ENCODE measurements around the gene DIPK1C.

The DIPK1C gene

GRCh38 chr18:74472312-74472711 is 15.2 kb upstream of the DIPK1C start:
- H3K4me1 ChIP-seq (ENCODE audit: low read depth, poor library complexity, severe bottlenecking), result no peaks in the 10 kb centered on the region
- no peak overlapping the region for H3K9ac ChIP-seq
- no peaks in the 10 kb centered on the region for H3K36me3 ChIP-seq (ENCODE audit: insufficient read depth)
- no peak overlapping the region for H3K27ac ChIP-seq
- no peaks in the 10 kb centered on the region for H3K27me3 ChIP-seq (ENCODE audit: insufficient read depth, low read depth)
- no peak overlapping the region for H3K4me3 ChIP-seq (IDR thresholded peaks at IDR 0.05; ENCODE audit: insufficient read depth, low read depth, low read length)
- no peak overlapping the region for H2AFZ ChIP-seq (ENCODE audit: low read depth)
- no peaks in the 10 kb centered on the region for H3K79me2 ChIP-seq (ENCODE audit: insufficient read depth, low read depth)
- no peak overlapping the region for H3K4me2 ChIP-seq
- no peak for TF ChIP-seq CTCF (conservative IDR thresholded peaks at IDR 0.05; ENCODE audit: low read depth, low read length)
- no peaks in the 10 kb centered on the region for H4K20me1 ChIP-seq (ENCODE audit: insufficient read depth)

GRCh38 chr18:74468547-74469061 is 11.5 kb upstream of the DIPK1C start:
- Histone ChIP-seq H3K27me3 (ENCODE audit: insufficient read depth, low read depth) (no peaks in the 10 kb centered on the region), H3K4me2 (no peak overlapping the region), H3K36me3 (ENCODE audit: insufficient read depth) (no peaks in the 10 kb centered on the region), H3K79me2 (ENCODE audit: insufficient read depth, low read depth) (no peaks in the 10 kb centered on the region), H4K20me1 (ENCODE audit: insufficient read depth) (no peaks in the 10 kb centered on the region), H2AFZ (ENCODE audit: low read depth) (no peak overlapping the region), H3K27ac (no peak overlapping the region), H3K9ac (no peak overlapping the region), H3K4me3 (IDR thresholded peaks at IDR 0.05; ENCODE audit: insufficient read depth, low read depth, low read length) (no peak overlapping the region), H3K4me1 (ENCODE audit: low read depth, poor library complexity, severe bottlenecking) (no peaks in the 10 kb centered on the region)
- TF ChIP-seq CTCF (conservative IDR thresholded peaks at IDR 0.05; ENCODE audit: low read depth, low read length), result no peak

- no peaks in the 10 kb centered on the region for H3K4me1 ChIP-seq (ENCODE audit: low read depth, poor library complexity, severe bottlenecking)
- no peaks in the 10 kb centered on the region for H4K20me1 ChIP-seq (ENCODE audit: insufficient read depth)
- H3K4me3 ChIP-seq (IDR thresholded peaks at IDR 0.05; ENCODE audit: insufficient read depth, low read depth, low read length), result no peak overlapping the region
- no peak overlapping the region for H3K9ac ChIP-seq
- no peak overlapping the region for H3K4me2 ChIP-seq
- H3K27ac ChIP-seq, result no peak overlapping the region
- no peak for TF ChIP-seq CTCF (conservative IDR thresholded peaks at IDR 0.05; ENCODE audit: low read depth, low read length)
- no peak overlapping the region for H2AFZ ChIP-seq (ENCODE audit: low read depth)
- H3K36me3 ChIP-seq (ENCODE audit: insufficient read depth), result no peaks in the 10 kb centered on the region
- H3K27me3 ChIP-seq (ENCODE audit: insufficient read depth, low read depth), result no peaks in the 10 kb centered on the region
- H3K79me2 ChIP-seq (ENCODE audit: insufficient read depth, low read depth), result no peaks in the 10 kb centered on the region
These were observed 8.7 kb upstream of the DIPK1C start for GRCh38 chr18:74465775-74466174.

- no peak for TF ChIP-seq CTCF (conservative IDR thresholded peaks at IDR 0.05; ENCODE audit: low read depth, low read length)
- H4K20me1 ChIP-seq (ENCODE audit: insufficient read depth), result no peaks in the 10 kb centered on the region
- H3K4me3 ChIP-seq (IDR thresholded peaks at IDR 0.05; ENCODE audit: insufficient read depth, low read depth, low read length), result no peak overlapping the region
- H3K79me2 ChIP-seq (ENCODE audit: insufficient read depth, low read depth), result no peaks in the 10 kb centered on the region
- H3K36me3 ChIP-seq (ENCODE audit: insufficient read depth), result no peaks in the 10 kb centered on the region
- no peak overlapping the region for H3K27ac ChIP-seq
- H3K27me3 ChIP-seq (ENCODE audit: insufficient read depth, low read depth), result no peaks in the 10 kb centered on the region
- no peak overlapping the region for H2AFZ ChIP-seq (ENCODE audit: low read depth)
- H3K9ac ChIP-seq, result no peak overlapping the region
- no peak overlapping the region for H3K4me2 ChIP-seq
- H3K4me1 ChIP-seq (ENCODE audit: low read depth, poor library complexity, severe bottlenecking), result no peaks in the 10 kb centered on the region
These were observed 6.9 kb upstream of the DIPK1C start for GRCh38 chr18:74463983-74464382.
